Testis (tissue), 2 donors: ENCODE measurements around the gene FAM163B.

Experiments used
- POLR2A ChIP-seq: fragments of 450-650 bp; IDR thresholded peaks from one replicate; pipeline ENCODE4 v1.6.1; 2017; ENCODE audit warnings: antibody characterized with exemption, mild to moderate bottlenecking, moderate library complexity
- TF ChIP-seq, protein P1 (sequence below), 3 experiments: fragments of 450-650 bp in 2 of 3; fragments of 200-600 bp in 1 of 3; sonication (generic) in 1 of 3; IDR thresholded peaks; one replicate each; pipeline ENCODE4 v1.5.1; 2016 to 2019; ENCODE audit warnings: antibody characterized with exemption in 3 of 3, mild to moderate bottlenecking in 2 of 3, moderate library complexity in 1 of 3

DNA sequence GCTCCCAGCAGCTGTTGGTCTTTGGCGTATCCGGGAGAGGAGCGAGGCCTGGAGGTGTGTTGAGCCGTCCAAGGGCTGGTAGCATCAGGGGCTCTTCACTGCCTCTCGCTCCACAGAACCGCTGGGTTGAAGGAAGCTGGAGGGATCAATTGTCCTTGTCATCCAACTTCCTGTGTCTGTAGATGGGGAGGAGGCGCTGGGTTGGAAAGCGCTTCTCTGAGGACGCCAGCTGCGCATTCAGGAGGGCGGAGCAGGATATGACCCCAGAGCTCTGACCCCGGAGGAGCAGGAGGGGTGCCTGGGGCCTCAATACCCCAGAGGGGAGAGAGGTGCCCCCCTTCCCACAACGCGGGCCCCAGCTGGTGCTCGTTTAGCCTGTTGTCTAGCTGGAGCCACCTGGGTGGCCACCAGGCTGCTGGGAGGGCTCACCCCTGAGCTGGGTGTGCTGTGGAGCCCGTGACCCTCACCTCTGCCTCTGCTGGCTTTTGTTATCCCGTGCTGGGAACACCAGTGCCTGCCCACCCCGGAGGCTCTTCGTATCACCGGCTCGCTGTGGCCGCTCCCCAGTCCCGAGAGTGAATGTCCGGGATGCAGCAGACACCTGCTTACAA, 25.0 kb upstream of the FAM163B start:
- TF ChIP-seq POLR2A: no peak
- TF ChIP-seq, protein P1, sequence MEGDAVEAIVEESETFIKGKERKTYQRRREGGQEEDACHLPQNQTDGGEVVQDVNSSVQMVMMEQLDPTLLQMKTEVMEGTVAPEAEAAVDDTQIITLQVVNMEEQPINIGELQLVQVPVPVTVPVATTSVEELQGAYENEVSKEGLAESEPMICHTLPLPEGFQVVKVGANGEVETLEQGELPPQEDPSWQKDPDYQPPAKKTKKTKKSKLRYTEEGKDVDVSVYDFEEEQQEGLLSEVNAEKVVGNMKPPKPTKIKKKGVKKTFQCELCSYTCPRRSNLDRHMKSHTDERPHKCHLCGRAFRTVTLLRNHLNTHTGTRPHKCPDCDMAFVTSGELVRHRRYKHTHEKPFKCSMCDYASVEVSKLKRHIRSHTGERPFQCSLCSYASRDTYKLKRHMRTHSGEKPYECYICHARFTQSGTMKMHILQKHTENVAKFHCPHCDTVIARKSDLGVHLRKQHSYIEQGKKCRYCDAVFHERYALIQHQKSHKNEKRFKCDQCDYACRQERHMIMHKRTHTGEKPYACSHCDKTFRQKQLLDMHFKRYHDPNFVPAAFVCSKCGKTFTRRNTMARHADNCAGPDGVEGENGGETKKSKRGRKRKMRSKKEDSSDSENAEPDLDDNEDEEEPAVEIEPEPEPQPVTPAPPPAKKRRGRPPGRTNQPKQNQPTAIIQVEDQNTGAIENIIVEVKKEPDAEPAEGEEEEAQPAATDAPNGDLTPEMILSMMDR (IDR thresholded peaks at IDR 0.05): no peak
